Endothelial cell of umbilical vein (primary cell): ENCODE results near the gene CBLB.

Experiments used
- EZH2 ChIP-seq: IDR thresholded peaks from 2 replicates; pipeline ENCODE4 v1.6.1; 2012; ENCODE audit warnings: borderline replicate concordance, low read depth, mild to moderate bottlenecking, moderate library complexity, low read length, inconsistent platforms; ENCODE audit not compliant: severe bottlenecking
- FOS ChIP-seq: IDR thresholded peaks from 2 replicates; pipeline ENCODE4 v1.6.1; 2011; ENCODE audit warnings: mild to moderate bottlenecking, low read length, moderate library complexity, borderline replicate concordance; ENCODE audit not compliant: insufficient read depth
- JUN ChIP-seq: IDR thresholded peaks from 2 replicates; pipeline ENCODE4 v1.6.1; 2011; ENCODE audit warnings: borderline replicate concordance, low read depth; ENCODE audit not compliant: insufficient read length, insufficient read depth
- MYC ChIP-seq: IDR thresholded peaks from one replicate; pipeline ENCODE4 v1.6.1; 2011; ENCODE audit warnings: mild to moderate bottlenecking, low read depth, low read length
- POLR2A ChIP-seq: IDR thresholded peaks from 2 replicates; pipeline ENCODE4 v1.6.1; 2012; ENCODE audit warnings: low read depth, mild to moderate bottlenecking, control low read depth, low read length
- POLR2AphosphoS5 ChIP-seq: IDR thresholded peaks from 2 replicates; pipeline ENCODE4 v1.6.1; 2012; ENCODE audit warnings: low read depth, mild to moderate bottlenecking, control low read depth, low read length, moderate library complexity; ENCODE audit not compliant: insufficient read depth
- TF ChIP-seq, protein P1 (sequence below), 2 donors: IDR thresholded peaks; 1 replicate in 1 of 2; 2 replicates in 1 of 2; pipeline ENCODE4 v1.5.1; 2011; ENCODE audit warnings: low read length in 2 of 2, mild to moderate bottlenecking in 2 of 2, moderate library complexity in 2 of 2, control low read depth in 1 of 2, inconsistent platforms in 1 of 2, low read depth in 1 of 2; ENCODE audit not compliant: insufficient read depth in 1 of 2; ENCODE audit errors: extremely low read depth in 1 of 2
- TF ChIP-seq, protein P2 (sequence below): IDR thresholded peaks from 2 replicates; pipeline ENCODE4 v1.6.1; 2011; ENCODE audit not compliant: insufficient read depth, insufficient read length

DNA sequence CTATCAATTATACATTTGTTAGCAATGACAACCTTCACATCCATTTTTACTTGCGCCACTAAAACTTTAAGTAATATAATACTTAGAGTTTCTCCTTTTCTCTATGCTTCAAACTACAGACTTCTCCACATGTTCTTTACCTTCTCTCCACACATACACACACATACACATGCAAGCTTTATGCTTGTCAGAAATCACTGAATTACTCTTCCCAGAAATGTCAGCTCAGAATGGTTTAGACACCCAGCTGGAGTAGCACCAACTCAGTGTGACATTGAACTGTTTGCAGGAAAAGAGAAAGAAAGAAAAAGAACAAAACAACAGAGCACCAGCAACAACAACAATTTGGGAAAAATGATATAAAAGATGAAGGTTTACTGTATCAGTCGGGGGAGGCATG is 20.9 kb downstream of the CBLB start:
- TF ChIP-seq POLR2AphosphoS5 (no peak), POLR2A (no peak), MYC (no peak), JUN (no peak), FOS (no peak), EZH2 (no peak)
- TF ChIP-seq, protein P1, sequence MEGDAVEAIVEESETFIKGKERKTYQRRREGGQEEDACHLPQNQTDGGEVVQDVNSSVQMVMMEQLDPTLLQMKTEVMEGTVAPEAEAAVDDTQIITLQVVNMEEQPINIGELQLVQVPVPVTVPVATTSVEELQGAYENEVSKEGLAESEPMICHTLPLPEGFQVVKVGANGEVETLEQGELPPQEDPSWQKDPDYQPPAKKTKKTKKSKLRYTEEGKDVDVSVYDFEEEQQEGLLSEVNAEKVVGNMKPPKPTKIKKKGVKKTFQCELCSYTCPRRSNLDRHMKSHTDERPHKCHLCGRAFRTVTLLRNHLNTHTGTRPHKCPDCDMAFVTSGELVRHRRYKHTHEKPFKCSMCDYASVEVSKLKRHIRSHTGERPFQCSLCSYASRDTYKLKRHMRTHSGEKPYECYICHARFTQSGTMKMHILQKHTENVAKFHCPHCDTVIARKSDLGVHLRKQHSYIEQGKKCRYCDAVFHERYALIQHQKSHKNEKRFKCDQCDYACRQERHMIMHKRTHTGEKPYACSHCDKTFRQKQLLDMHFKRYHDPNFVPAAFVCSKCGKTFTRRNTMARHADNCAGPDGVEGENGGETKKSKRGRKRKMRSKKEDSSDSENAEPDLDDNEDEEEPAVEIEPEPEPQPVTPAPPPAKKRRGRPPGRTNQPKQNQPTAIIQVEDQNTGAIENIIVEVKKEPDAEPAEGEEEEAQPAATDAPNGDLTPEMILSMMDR (IDR thresholded peaks at IDR 0.05; ENCODE audit: extremely low read depth in 1 of 2, insufficient read depth in 1 of 2, low read depth in 1 of 2, low read length in 2 of 2), result no peak
- TF ChIP-seq, protein P2, sequence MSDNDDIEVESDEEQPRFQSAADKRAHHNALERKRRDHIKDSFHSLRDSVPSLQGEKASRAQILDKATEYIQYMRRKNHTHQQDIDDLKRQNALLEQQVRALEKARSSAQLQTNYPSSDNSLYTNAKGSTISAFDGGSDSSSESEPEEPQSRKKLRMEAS, result no peak
